GM18870 (cell line): ENCODE data around the gene NHS.

Source experiments
- ATAC-seq: cut with Tn5 transposase; IDR thresholded peaks from one replicate; pipeline ENCODE4 v1.9.1; 2021; ENCODE audit warnings: moderate library complexity; ENCODE audit not compliant: unreplicated experiment

The NHS gene

GRCh38 chrX:17403972-17404371 is 29.0 kb downstream of the NHS start:
- no peak for ATAC-seq

GRCh38 chrX:17405225-17405969 is 30.4 kb downstream of the NHS start:
- ATAC-seq = no peak

- ATAC-seq = no peak
These were observed 34.7 kb downstream of the NHS start for GRCh38 chrX:17409566-17410290.

- ATAC-seq = no peak
These were observed 35.7 kb downstream of the NHS start for GRCh38 chrX:17410651-17411050.

- no peak for ATAC-seq
These were observed 36.2 kb downstream of the NHS start for GRCh38 chrX:17411205-17411604.

- ATAC-seq = no peak
These were observed 37.7 kb downstream of the NHS start for GRCh38 chrX:17412692-17413091.

GRCh38 chrX:17413228-17413627 is 38.2 kb downstream of the NHS start:
- ATAC-seq = no peak

- no peak for ATAC-seq
These were observed 39.1 kb downstream of the NHS start for GRCh38 chrX:17414027-17414658.

- no peak for ATAC-seq
These were observed 39.8 kb downstream of the NHS start for GRCh38 chrX:17414839-17415238.

- ATAC-seq = no peak
These were observed 40.3 kb downstream of the NHS start for GRCh38 chrX:17415242-17415810.

GRCh38 chrX:17417372-17417771 is 42.4 kb downstream of the NHS start:
- ATAC-seq = no peak

- ATAC-seq = no peak
These were observed 50.1 kb downstream of the NHS start for GRCh38 chrX:17425136-17425535.

- ATAC-seq = no peak
These were observed 50.6 kb downstream of the NHS start for GRCh38 chrX:17425551-17425950.

- ATAC-seq = no peak
These were observed 56.2 kb downstream of the NHS start for GRCh38 chrX:17431171-17431570.

- ATAC-seq = no peak
These were observed 57.2 kb downstream of the NHS start for GRCh38 chrX:17432158-17432557.

GRCh38 chrX:17433965-17434364 is 59.0 kb downstream of the NHS start:
- ATAC-seq = no peak

GRCh38 chrX:17435476-17435875 is 60.5 kb downstream of the NHS start:
- no peak for ATAC-seq

GRCh38 chrX:17438221-17438620 is 63.2 kb downstream of the NHS start:
- ATAC-seq = no peak

GRCh38 chrX:17440258-17440657 is 65.3 kb downstream of the NHS start:
- no peak for ATAC-seq

- no peak for ATAC-seq
These were observed 65.8 kb downstream of the NHS start for GRCh38 chrX:17440836-17441235.

GRCh38 chrX:17441965-17442364 is 67.0 kb downstream of the NHS start:
- no peak for ATAC-seq

- no peak for ATAC-seq
These were observed 67.9 kb downstream of the NHS start for GRCh38 chrX:17442898-17443297.
